Fibroblast of skin of right quadriceps (primary cell): ENCODE data around the gene PRR29.
"Not testable (repeated sequence)": the region's sequence is repeated elsewhere in the genome, so short reads cannot be mapped to it uniquely, and the experiment has no call there.

Experiments
- DNase-seq: peaks from one replicate; pipeline ENCODE4 v3.0.0-alpha.2; 2013

The PRR29 gene

GRCh38 chr17:63975541-63976092, 22.5 kb upstream of the PRR29 start:
- no peak for DNase-seq

- DNase-seq, result no peak
Measured at GRCh38 chr17:63976702-63977101, 21.4 kb upstream of the PRR29 start.

GRCh38 chr17:63978272-63979200, 19.6 kb upstream of the PRR29 start:
- no peak for DNase-seq

GRCh38 chr17:63982641-63983040, 15.5 kb upstream of the PRR29 start:
- DNase-seq, result not testable (repeated sequence)

- DNase-seq, result no peak
Measured at GRCh38 chr17:63983320-63983719, 14.8 kb upstream of the PRR29 start.

- DNase-seq, result peak; percentile 45
Measured at GRCh38 chr17:63984236-63984635, 13.9 kb upstream of the PRR29 start.

- DNase-seq, result peak; percentile 88
Measured at GRCh38 chr17:63984651-63985386, 13.3 kb upstream of the PRR29 start.

GRCh38 chr17:63985387-63986140, 12.6 kb upstream of the PRR29 start:
- no peak for DNase-seq

- no peak for DNase-seq
Measured at GRCh38 chr17:63986821-63987220, 11.3 kb upstream of the PRR29 start.

- DNase-seq, result no peak
Measured at GRCh38 chr17:63987221-63988126, 10.7 kb upstream of the PRR29 start.

- no peak for DNase-seq
Measured at GRCh38 chr17:63988127-63988478, 10.0 kb upstream of the PRR29 start.

- DNase-seq, result peak; percentile 40
Measured at GRCh38 chr17:63988741-63989621, 9.2 kb upstream of the PRR29 start.

- DNase-seq, result no peak
Measured at GRCh38 chr17:63989622-63990345, 8.4 kb upstream of the PRR29 start.

GRCh38 chr17:63991611-63992010, 6.5 kb upstream of the PRR29 start:
- DNase-seq, result no peak

GRCh38 chr17:63993368-63993985, 4.7 kb upstream of the PRR29 start:
- DNase-seq, result no peak

- no peak for DNase-seq
Measured at GRCh38 chr17:63995626-63996025, 2.5 kb upstream of the PRR29 start.

- no peak for DNase-seq
Measured at GRCh38 chr17:63996430-63997182, 1.5 kb upstream of the PRR29 start.

- no peak for DNase-seq
Measured at GRCh38 chr17:63997341-63998048, 656 bp upstream of the PRR29 start.
